Stimulated activated naive CD4-positive, alpha-beta T cell (primary cell): ENCODE results near the gene C1orf232.

Experiments used
- DNase-seq, 6 experiments: peaks; one replicate each; lab custom pipeline; 2025; lab: John Stamatoyannopoulos, UW

The C1orf232 gene

GRCh38 chr1:26124418-26125331 lies 44.1 kb downstream of the C1orf232 start:
- no peak for DNase-seq

GRCh38 chr1:26122988-26123973 lies 45.5 kb downstream of the C1orf232 start:
- DNase-seq, result no peak

- DNase-seq, result no peak
Observed at GRCh38 chr1:26121854-26122773, 46.6 kb downstream of the C1orf232 start.

GRCh38 chr1:26119892-26120608 lies 48.7 kb downstream of the C1orf232 start:
- DNase-seq, result no peak

GRCh38 chr1:26114165-26114927 lies 54.4 kb downstream of the C1orf232 start:
- no peak for DNase-seq
